A204.1 (cell line): ENCODE measurements around the gene PTPRH.
"Not testable (repeated sequence)": the region's sequence is repeated elsewhere in the genome, so short reads cannot be mapped to it uniquely, and the experiment has no call there.

Source experiments
- FAIRE-seq: peaks from 2 replicates; lab custom pipeline; 2012; peaks lifted over from hg19 to GRCh38; lab: Jason Lieb, UNC

PTPRH gene

GRCh38 chr19:55158848-55159749 lies 50.2 kb downstream of the PTPRH start:
- FAIRE-seq, result no peak

GRCh38 chr19:55158423-55158822 lies 50.9 kb downstream of the PTPRH start:
- FAIRE-seq, result no peak

GRCh38 chr19:55157064-55157908 lies 52.0 kb downstream of the PTPRH start, which contains the start of gene TNNI3:
TSS of gene TNNI3 (minus strand) at chr19:55157732. CDS start at chr19:55157589, 143 bp downstream.
- FAIRE-seq, result no peak

GRCh38 chr19:55156202-55157063 lies 52.9 kb downstream of the PTPRH start:
- no peak for FAIRE-seq

GRCh38 chr19:55155784-55156183 lies 53.5 kb downstream of the PTPRH start:
- not testable (repeated sequence) for FAIRE-seq

- no peak for FAIRE-seq
Measured at GRCh38 chr19:55153652-55154264, 55.5 kb downstream of the PTPRH start.

- FAIRE-seq, result no peak
Measured at GRCh38 chr19:55152017-55152416, 57.3 kb downstream of the PTPRH start.

GRCh38 chr19:55149078-55150003 lies 60.0 kb downstream of the PTPRH start, which contains the start of gene TNNT1:
TSS of gene TNNT1 (minus strand) at chr19:55149206. CDS start at chr19:55147157, 2,049 bp downstream.
- no peak for FAIRE-seq

- FAIRE-seq, result no peak
Measured at GRCh38 chr19:55147545-55148251, 61.6 kb downstream of the PTPRH start.

GRCh38 chr19:55146705-55147273 lies 62.5 kb downstream of the PTPRH start:
- no peak for FAIRE-seq

GRCh38 chr19:55146078-55146704 lies 63.1 kb downstream of the PTPRH start:
- FAIRE-seq, result no peak

GRCh38 chr19:55145232-55145631 lies 64.1 kb downstream of the PTPRH start:
- no peak for FAIRE-seq

GRCh38 chr19:55141696-55142095 lies 67.6 kb downstream of the PTPRH start:
- no peak for FAIRE-seq

- FAIRE-seq, result no peak
Measured at GRCh38 chr19:55137915-55138314, 71.4 kb downstream of the PTPRH start.

GRCh38 chr19:55136399-55137102 lies 72.8 kb downstream of the PTPRH start:
- FAIRE-seq, result no peak

GRCh38 chr19:55134736-55135135 lies 74.6 kb downstream of the PTPRH start:
- no peak for FAIRE-seq

- FAIRE-seq, result no peak
Measured at GRCh38 chr19:55133639-55134444, 75.5 kb downstream of the PTPRH start.
